SK-N-SH (cell line): ENCODE measurements around the gene DYNC1LI2.

Experiments used
- CTCF ChIP-seq: fragments of 200-600 bp; sonication (generic); IDR thresholded peaks from 2 replicates; pipeline ENCODE4 v1.6.1; 2017; ENCODE audit warnings: antibody characterized with exemption, mild to moderate bottlenecking, moderate library complexity
- FOXJ3 ChIP-seq: sonication (generic); formaldehyde crosslinking; IDR thresholded peaks from 2 replicates; pipeline ENCODE4 v1.5.1; 2020; ENCODE audit warnings: mild to moderate bottlenecking, missing genetic modification reagents
- MAX ChIP-seq: IDR thresholded peaks from 2 replicates; pipeline ENCODE4 v1.4.0; 2012; ENCODE audit warnings: low read depth
- NFIC ChIP-seq: IDR thresholded peaks from 2 replicates; pipeline ENCODE4 v1.4.0; 2012; ENCODE audit warnings: borderline replicate concordance
- POLR2AphosphoS5 ChIP-seq: IDR thresholded peaks from 2 replicates; pipeline ENCODE4 v1.6.1; 2012; ENCODE audit warnings: low read depth, low read length
- RAD21 ChIP-seq: IDR thresholded peaks from 2 replicates; pipeline ENCODE4 v1.6.1; 2012; ENCODE audit warnings: mild to moderate bottlenecking, low read length
- RFX5 ChIP-seq: IDR thresholded peaks from 2 replicates; pipeline ENCODE4 v1.6.1; 2012; ENCODE audit warnings: mild to moderate bottlenecking, improper control_type of control experiment, low read length
- SIN3A ChIP-seq: IDR thresholded peaks from 2 replicates; pipeline ENCODE4 v1.6.1; 2012; ENCODE audit warnings: low read depth, mild to moderate bottlenecking, low read length, moderate library complexity, borderline replicate concordance
- SMC3 ChIP-seq: IDR thresholded peaks from 2 replicates; pipeline ENCODE4 v1.6.1; 2012; ENCODE audit warnings: low read depth, low read length, improper control_type of control experiment
- ZBTB33 ChIP-seq: IDR thresholded peaks from 2 replicates; pipeline ENCODE4 v1.4.0; 2012; ENCODE audit warnings: low read depth, borderline replicate concordance
- TF ChIP-seq, protein P1 (sequence below): IDR thresholded peaks from 2 replicates; pipeline ENCODE4 v1.6.1; 2012; ENCODE audit warnings: mild to moderate bottlenecking, low read depth, low read length, moderate library complexity

- no peak for TF ChIP-seq FOXJ3 (CRISPR knock-in tag)
- no peak for TF ChIP-seq CTCF
- TF ChIP-seq ZBTB33 = no peak
- no peak for TF ChIP-seq SMC3
- TF ChIP-seq SIN3A = no peak
- TF ChIP-seq POLR2AphosphoS5 = no peak
- no peak for TF ChIP-seq NFIC
- no peak for TF ChIP-seq RAD21
- TF ChIP-seq MAX = no peak
- TF ChIP-seq, protein P1, sequence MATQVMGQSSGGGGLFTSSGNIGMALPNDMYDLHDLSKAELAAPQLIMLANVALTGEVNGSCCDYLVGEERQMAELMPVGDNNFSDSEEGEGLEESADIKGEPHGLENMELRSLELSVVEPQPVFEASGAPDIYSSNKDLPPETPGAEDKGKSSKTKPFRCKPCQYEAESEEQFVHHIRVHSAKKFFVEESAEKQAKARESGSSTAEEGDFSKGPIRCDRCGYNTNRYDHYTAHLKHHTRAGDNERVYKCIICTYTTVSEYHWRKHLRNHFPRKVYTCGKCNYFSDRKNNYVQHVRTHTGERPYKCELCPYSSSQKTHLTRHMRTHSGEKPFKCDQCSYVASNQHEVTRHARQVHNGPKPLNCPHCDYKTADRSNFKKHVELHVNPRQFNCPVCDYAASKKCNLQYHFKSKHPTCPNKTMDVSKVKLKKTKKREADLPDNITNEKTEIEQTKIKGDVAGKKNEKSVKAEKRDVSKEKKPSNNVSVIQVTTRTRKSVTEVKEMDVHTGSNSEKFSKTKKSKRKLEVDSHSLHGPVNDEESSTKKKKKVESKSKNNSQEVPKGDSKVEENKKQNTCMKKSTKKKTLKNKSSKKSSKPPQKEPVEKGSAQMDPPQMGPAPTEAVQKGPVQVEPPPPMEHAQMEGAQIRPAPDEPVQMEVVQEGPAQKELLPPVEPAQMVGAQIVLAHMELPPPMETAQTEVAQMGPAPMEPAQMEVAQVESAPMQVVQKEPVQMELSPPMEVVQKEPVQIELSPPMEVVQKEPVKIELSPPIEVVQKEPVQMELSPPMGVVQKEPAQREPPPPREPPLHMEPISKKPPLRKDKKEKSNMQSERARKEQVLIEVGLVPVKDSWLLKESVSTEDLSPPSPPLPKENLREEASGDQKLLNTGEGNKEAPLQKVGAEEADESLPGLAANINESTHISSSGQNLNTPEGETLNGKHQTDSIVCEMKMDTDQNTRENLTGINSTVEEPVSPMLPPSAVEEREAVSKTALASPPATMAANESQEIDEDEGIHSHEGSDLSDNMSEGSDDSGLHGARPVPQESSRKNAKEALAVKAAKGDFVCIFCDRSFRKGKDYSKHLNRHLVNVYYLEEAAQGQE = no peak
- no peak for TF ChIP-seq RFX5
Observed at GRCh38 chr16:66693149-66693548, 58.3 kb downstream of the DYNC1LI2 start.
